SK-N-SH treated with all-trans-retinoic acid at 6 μM for 48 hours (cell line): Measurements from ENCODE around the gene KCNH2.

Source experiments
- ARNTL ChIP-seq: fragments of 450-650 bp; formaldehyde crosslinking; IDR thresholded peaks from 2 replicates; pipeline ENCODE4 v1.5.0; 2020; ENCODE audit warnings: low read depth, mild to moderate bottlenecking, moderate library complexity, borderline replicate concordance
- OSR1 ChIP-seq: fragments of 250-450 bp; sonication (Bioruptor Pico); IDR thresholded peaks from 2 replicates; pipeline ENCODE4 v1.8.0; 2022; ENCODE audit warnings: moderate library complexity, mild to moderate bottlenecking, inconsistent platforms
- PPARA ChIP-seq: fragments of 250-450 bp; sonication (Bioruptor Pico); IDR thresholded peaks from 2 replicates; pipeline ENCODE4 v1.5.0; 2020; ENCODE audit warnings: mild to moderate bottlenecking, borderline replicate concordance
- TCF4 ChIP-seq: fragments of 250-450 bp; sonication (Bioruptor Pico); IDR thresholded peaks from 2 replicates; pipeline ENCODE4 v1.8.0; 2021; ENCODE audit warnings: mild to moderate bottlenecking, moderate library complexity, borderline replicate concordance
- TOX ChIP-seq: fragments of 250-450 bp; sonication (Bioruptor Pico); IDR thresholded peaks from 2 replicates; pipeline ENCODE4 v1.8.0; 2021; ENCODE audit warnings: mild to moderate bottlenecking, moderate library complexity, borderline replicate concordance
- ZFP30 ChIP-seq: fragments of 450-650 bp; formaldehyde crosslinking; IDR thresholded peaks from 2 replicates; pipeline ENCODE4 v1.5.0; 2022; ENCODE audit warnings: mild to moderate bottlenecking, moderate library complexity
- TF ChIP-seq, protein P1 (sequence below): fragments of 250-450 bp; sonication (Bioruptor Pico); IDR thresholded peaks from 2 replicates; pipeline ENCODE4 v1.5.1; 2020; ENCODE audit warnings: low read depth, mild to moderate bottlenecking, moderate library complexity
- TF ChIP-seq, protein P2 (sequence below): fragments of 250-450 bp; sonication (Bioruptor Pico); IDR thresholded peaks from 2 replicates; pipeline ENCODE4 v1.8.0; 2020; ENCODE audit warnings: mild to moderate bottlenecking, moderate library complexity, borderline replicate concordance

DNA sequence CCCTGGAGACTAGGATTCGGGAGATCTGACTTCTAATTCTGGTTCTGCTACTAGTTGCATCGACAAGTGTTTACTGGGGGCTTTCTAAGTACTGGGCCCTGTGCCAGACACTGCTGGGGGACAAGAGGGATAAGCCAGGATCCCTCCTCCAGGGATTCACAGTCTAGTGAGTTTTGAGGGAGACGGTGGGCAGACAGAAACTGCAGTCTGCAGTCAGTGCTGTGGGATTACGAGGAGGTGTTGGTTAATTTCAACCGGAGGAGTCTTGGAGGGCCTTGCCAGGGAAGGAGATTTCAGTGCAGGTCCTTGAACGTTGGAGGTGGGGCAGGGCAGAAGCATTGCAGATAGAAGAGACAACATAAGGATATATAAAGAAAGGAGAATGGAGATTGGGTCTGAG, 3.5 kb upstream of the KCNH2 start:
- TF ChIP-seq ZFP30 (CRISPR knock-in tag) = no peak
- no peak for TF ChIP-seq TOX
- TF ChIP-seq, protein P1, sequence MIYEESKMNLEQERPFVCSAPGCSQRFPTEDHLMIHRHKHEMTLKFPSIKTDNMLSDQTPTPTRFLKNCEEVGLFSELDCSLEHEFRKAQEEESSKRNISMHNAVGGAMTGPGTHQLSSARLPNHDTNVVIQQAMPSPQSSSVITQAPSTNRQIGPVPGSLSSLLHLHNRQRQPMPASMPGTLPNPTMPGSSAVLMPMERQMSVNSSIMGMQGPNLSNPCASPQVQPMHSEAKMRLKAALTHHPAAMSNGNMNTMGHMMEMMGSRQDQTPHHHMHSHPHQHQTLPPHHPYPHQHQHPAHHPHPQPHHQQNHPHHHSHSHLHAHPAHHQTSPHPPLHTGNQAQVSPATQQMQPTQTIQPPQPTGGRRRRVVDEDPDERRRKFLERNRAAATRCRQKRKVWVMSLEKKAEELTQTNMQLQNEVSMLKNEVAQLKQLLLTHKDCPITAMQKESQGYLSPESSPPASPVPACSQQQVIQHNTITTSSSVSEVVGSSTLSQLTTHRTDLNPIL (CRISPR knock-in tag) = no peak
- TF ChIP-seq PPARA = no peak
- TF ChIP-seq, protein P2, sequence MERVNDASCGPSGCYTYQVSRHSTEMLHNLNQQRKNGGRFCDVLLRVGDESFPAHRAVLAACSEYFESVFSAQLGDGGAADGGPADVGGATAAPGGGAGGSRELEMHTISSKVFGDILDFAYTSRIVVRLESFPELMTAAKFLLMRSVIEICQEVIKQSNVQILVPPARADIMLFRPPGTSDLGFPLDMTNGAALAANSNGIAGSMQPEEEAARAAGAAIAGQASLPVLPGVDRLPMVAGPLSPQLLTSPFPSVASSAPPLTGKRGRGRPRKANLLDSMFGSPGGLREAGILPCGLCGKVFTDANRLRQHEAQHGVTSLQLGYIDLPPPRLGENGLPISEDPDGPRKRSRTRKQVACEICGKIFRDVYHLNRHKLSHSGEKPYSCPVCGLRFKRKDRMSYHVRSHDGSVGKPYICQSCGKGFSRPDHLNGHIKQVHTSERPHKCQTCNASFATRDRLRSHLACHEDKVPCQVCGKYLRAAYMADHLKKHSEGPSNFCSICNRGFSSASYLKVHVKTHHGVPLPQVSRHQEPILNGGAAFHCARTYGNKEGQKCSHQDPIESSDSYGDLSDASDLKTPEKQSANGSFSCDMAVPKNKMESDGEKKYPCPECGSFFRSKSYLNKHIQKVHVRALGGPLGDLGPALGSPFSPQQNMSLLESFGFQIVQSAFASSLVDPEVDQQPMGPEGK (CRISPR knock-in tag) = no peak
- no peak for TF ChIP-seq OSR1 (CRISPR knock-in tag)
- TF ChIP-seq TCF4 = no peak
- TF ChIP-seq ARNTL = no peak
